Measurements from ENCODE around the gene C1orf216. TPM values are rescaled to one million over a fixed set of nuclear protein-coding genes. Genes with fewer than 3 reads are reported as not detected.

The C1orf216 gene
- total and polyA plus RNA-seq, 2 of the 8 experiments (the other 6 are each of a cell fraction or from before 2014, with no cell fraction given): 7.5 to 10.8 TPM

DNA sequence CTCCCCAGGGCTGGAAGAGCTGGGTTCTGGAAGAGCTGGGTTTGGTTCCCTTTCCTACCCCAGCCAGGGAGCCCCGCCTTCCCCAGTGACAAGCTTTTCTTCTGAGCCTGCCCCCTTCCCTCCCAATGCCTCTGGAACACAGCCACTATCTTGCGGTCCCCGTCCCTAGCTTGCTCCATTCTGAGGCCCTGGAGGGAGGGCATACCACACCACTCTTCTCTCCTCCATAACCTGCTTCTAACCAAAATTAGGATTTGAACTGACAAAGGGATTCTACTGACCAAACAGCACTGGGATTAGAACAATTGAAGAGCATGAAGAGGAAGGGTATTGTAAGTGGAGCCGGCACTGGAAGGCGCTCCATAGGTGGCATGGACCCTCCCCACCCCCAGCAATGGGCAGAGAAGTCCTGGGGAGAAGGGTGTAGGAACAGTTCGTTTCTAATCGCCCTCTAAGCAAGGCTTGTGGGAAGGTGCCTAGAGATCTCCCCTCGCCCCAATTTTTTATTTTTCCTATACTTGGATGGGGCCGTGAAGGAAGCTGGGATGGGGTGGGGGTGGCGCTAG is 690 bp downstream of the C1orf216 start:
- peaks cover 9% of the 10 kb centered on the region for H3K23me2 ChIP-seq (ENCODE audit: low read depth, low read length)
- no peak for FAIRE-seq
- peak overlapping the region; percentile 79 to 95 for H3K4me2 ChIP-seq (ENCODE audit: insufficient read depth in 1 of 2, low read depth in 2 of 2, low read length in 2 of 2)
- ChIA-PET CTCF (ENCODE audit: partially characterized antibody) (interaction anchor here (1.3 to 9.6 kb wide), 7 partner anchors 8 to 263 kb away, joined by 4 to 122 read pairs (median 81); partner anchors contain the start of gene TFAP2E), POLR2A (ENCODE audit: partially characterized antibody) (interaction anchor here (0.6 to 4.3 kb wide), 11 partner anchors 11 to 154 kb away, joined by 3 to 41 read pairs (median 4); partner anchors contain the start of gene TFAP2E)
- H2BK12ac ChIP-seq (ENCODE audit: low read depth, low read length): peak overlapping the region; percentile 75; the same call in 1 of the 2 replicates
- H3K9ac ChIP-seq (replicated peaks in 1 of 4; ENCODE audit: extremely low read depth in 1 of 4, low read depth in 3 of 4, low read length in 3 of 4): peak overlapping the region in 3 of 4 experiments; percentile 35 to 58 (median 54); a peak in 5 of 7 replicates
- H2BK120ac ChIP-seq (replicated peaks; ENCODE audit: low read depth, low read length): peak overlapping the region; percentile 69
- peak overlapping the region; percentile 3 for H3K56ac ChIP-seq (replicated peaks; ENCODE audit: insufficient read length, low read depth, low read length)
- peaks cover 0 to 12% of the 10 kb centered on the region in 2 experiments for H4K20me1 ChIP-seq (replicated peaks in 1 of 2; ENCODE audit: control insufficient read depth in 1 of 2, insufficient read depth in 2 of 2, low read length in 2 of 2)
- H2AFZ ChIP-seq (ENCODE audit: low read length): peak overlapping the region; percentile 20
- whole genome bisulfite sequencing, 2 experiments (ENCODE audit: extremely low coverage in 1 of 2, insufficient coverage in 1 of 2, insufficient read length in 1 of 2, insufficient replicate concordance in 2 of 2, low coverage in 1 of 2, low lambda C conversion rate in 2 of 2, missing lambda C conversion rate in 1 of 2): 4% methylated on average over 9 of the region's 10 CpGs; no CpG with 5 or more reads in 1 of the 2 experiments
- no peaks in the 10 kb centered on the region; the same call in 1 of the 2 replicates for H3K79me1 ChIP-seq (ENCODE audit: low read depth, low read length)
- peaks cover 0 to 10% (median 4%) of the 10 kb centered on the region in 4 experiments; a peak in 3 of 8 replicates for H3K36me3 ChIP-seq (ENCODE audit: control insufficient read depth in 2 of 4, insufficient read depth in 4 of 4, low read length in 3 of 4)
- H3K14ac ChIP-seq (ENCODE audit: insufficient read length): no peak overlapping the region
- no peak overlapping the region for H2BK20ac ChIP-seq (ENCODE audit: low read length)
- H3K4me3 ChIP-seq (ENCODE audit: extremely low read depth in 1 of 4, insufficient read depth in 2 of 4, low read depth in 3 of 4, low read length in 4 of 4): peak overlapping the region; percentile 62 to 79 (median 68)
- 0 out of 2 replicates have a peak overlapping the region, but pooled peaks have one; percentile 93 for H4K8ac ChIP-seq (ENCODE audit: extremely low read depth, insufficient read depth, low read length)
- H2BK15ac ChIP-seq (ENCODE audit: low read length): peak overlapping the region; percentile 31; the same call in 1 of the 2 replicates
- H3K23ac ChIP-seq (ENCODE audit: insufficient read length): no peak overlapping the region
- no peak overlapping the region for H3K4ac ChIP-seq (replicated peaks; ENCODE audit: insufficient read length, low read depth, low read length)
- DNase-seq (ENCODE audit: low read depth in 1 of 2, low spot score in 2 of 2): peak in 1 of 2 experiments; percentile 60
- H2AK5ac ChIP-seq (ENCODE audit: low read depth, low read length): no peak overlapping the region
- H4K5ac ChIP-seq (ENCODE audit: insufficient read length, low read depth, low read length): peak overlapping the region; percentile 23
- no peaks in the 10 kb centered on the region for H3K9me3 ChIP-seq (ENCODE audit: insufficient read depth in 2 of 2, low read depth in 1 of 2, low read length in 1 of 2)
- peaks cover 3 to 7% (median 4%) of the 10 kb centered on the region in 4 experiments; a peak in 6 of 7 replicates for H3K4me1 ChIP-seq (replicated peaks in 1 of 4; ENCODE audit: control insufficient read depth in 3 of 4, insufficient read depth in 4 of 4, low read length in 3 of 4)
- H3K18ac ChIP-seq (ENCODE audit: extremely low read depth, low read length): peak overlapping the region; percentile 53
- no peaks in the 10 kb centered on the region for H3K27me3 ChIP-seq (replicated peaks in 1 of 4; ENCODE audit: control insufficient read depth in 3 of 4, extremely low read depth in 1 of 4, insufficient read depth in 3 of 4, low read length in 3 of 4)
- H3K79me2 ChIP-seq (ENCODE audit: control insufficient read depth in 1 of 2, insufficient read depth in 2 of 2, low read length in 2 of 2): no peaks in the 10 kb centered on the region
- H2BK5ac ChIP-seq (ENCODE audit: low read depth, low read length): peak overlapping the region; percentile 46; the same call in 1 of the 2 replicates
- H4K91ac ChIP-seq (replicated peaks; ENCODE audit: insufficient read length, low read length): no peak overlapping the region
- H3K27ac ChIP-seq (ENCODE audit: low read depth, low read length): no peak overlapping the region
- TF ChIP-seq, protein P1, sequence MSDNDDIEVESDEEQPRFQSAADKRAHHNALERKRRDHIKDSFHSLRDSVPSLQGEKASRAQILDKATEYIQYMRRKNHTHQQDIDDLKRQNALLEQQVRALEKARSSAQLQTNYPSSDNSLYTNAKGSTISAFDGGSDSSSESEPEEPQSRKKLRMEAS (IDR thresholded peaks at IDR 0.05): no peak
- TF ChIP-seq TBP (IDR thresholded peaks at IDR 0.05; ENCODE audit: low read depth, low read length) (no peak), ASH2L (IDR thresholded peaks at IDR 0.05; ENCODE audit: low read length) (no peak), SIN3A (conservative IDR thresholded peaks at IDR 0.05 in 1 of 2, IDR thresholded peaks at IDR 0.05 in 1 of 2; ENCODE audit: low read depth in 1 of 2, low read length in 2 of 2) (no peak)
